ENCODE measurements around the gene USP9X.
"Not testable (repeated sequence)": the region's sequence is repeated elsewhere in the genome, so short reads cannot be mapped to it uniquely, and the experiment has no call there.

The USP9X gene

DNA sequence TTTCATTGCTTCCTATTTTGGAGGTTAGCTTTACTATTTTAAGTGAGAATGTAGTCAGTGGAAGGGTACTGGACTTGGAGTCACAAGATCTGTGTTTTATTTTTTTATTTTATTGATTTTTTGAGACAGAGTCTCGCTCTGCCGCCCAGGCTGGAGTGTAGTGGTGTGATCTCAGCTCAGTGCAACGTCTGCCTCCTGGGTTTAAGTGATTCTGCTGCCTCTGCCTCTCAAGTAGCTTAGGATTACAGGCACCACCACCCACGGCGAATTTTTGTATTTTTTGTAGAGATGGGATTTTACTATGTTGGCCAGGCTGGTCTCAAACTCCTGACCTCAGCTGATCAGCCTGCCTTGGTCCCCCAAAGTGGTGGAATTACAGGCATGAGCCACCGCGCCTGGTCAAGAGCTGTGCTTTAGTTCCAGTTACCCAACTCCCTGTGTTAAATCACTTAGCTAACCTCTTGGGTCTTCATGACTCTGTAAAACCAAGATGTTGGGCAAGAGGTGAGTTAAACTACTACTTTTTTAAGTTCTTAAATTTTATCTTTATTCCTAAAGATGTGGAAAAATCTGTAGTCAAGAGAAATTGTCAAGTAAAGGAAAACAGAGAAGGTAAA lies 11.2 kb downstream of the USP9X start:
- no peaks in the 10 kb centered on the region for H3K9me3 ChIP-seq (ENCODE audit: control insufficient read depth in 2 of 2, low read length in 2 of 2)
- H3K36me3 ChIP-seq (ENCODE audit: control insufficient read depth in 2 of 2, insufficient read depth in 2 of 2, low read length in 2 of 2) = no peaks in the 10 kb centered on the region
- H3K27ac ChIP-seq (ENCODE audit: low read depth in 2 of 2, low read length in 2 of 2) = no peak overlapping the region
- H3K9ac ChIP-seq (ENCODE audit: low read depth in 1 of 2, low read length in 2 of 2) = no peak overlapping the region
- H3K4me1 ChIP-seq (ENCODE audit: control insufficient read depth in 2 of 2, insufficient read depth in 2 of 2, low read length in 2 of 2) = peaks cover 2 to 3% of the 10 kb centered on the region in 2 donors
- H3K4me3 ChIP-seq (ENCODE audit: low read length in 2 of 2) = no peak overlapping the region
- no peaks in the 10 kb centered on the region for H3K27me3 ChIP-seq (ENCODE audit: control insufficient read depth in 2 of 2, insufficient read depth in 2 of 2, low read length in 2 of 2)

DNA sequence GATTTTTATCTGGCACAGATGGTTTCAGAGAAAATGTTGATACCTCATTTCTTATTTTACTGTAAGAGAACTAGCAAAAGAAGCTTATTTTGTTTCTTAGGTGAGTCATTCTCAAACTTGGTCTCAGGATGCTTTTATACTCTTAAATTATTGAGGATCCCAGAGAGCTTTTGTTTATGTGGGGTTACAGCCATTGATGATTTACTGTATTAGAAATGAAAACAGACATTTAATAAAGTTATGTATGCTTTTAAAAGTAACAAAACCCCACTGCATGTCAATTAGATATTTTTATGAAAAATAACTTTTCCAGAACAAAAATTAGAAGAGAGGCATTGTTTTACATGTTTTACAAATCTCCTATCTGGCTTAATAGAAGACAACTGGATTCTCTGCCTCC lies 12.1 kb downstream of the USP9X start:
- H3K36me3 ChIP-seq (ENCODE audit: control insufficient read depth in 2 of 2, insufficient read depth in 2 of 2, low read length in 2 of 2) = no peaks in the 10 kb centered on the region
- H3K27me3 ChIP-seq (ENCODE audit: control insufficient read depth in 2 of 2, insufficient read depth in 2 of 2, low read length in 2 of 2) = no peaks in the 10 kb centered on the region
- no peak overlapping the region for H3K27ac ChIP-seq (ENCODE audit: low read depth in 2 of 2, low read length in 2 of 2)
- H3K9me3 ChIP-seq (ENCODE audit: control insufficient read depth in 2 of 2, low read length in 2 of 2) = no peaks in the 10 kb centered on the region
- no peak overlapping the region for H3K4me3 ChIP-seq (ENCODE audit: low read length in 2 of 2)
- H3K4me1 ChIP-seq (ENCODE audit: control insufficient read depth in 2 of 2, insufficient read depth in 2 of 2, low read length in 2 of 2) = peaks cover 2 to 3% of the 10 kb centered on the region in 2 donors
- H3K9ac ChIP-seq (ENCODE audit: low read depth in 1 of 2, low read length in 2 of 2) = no peak overlapping the region

DNA sequence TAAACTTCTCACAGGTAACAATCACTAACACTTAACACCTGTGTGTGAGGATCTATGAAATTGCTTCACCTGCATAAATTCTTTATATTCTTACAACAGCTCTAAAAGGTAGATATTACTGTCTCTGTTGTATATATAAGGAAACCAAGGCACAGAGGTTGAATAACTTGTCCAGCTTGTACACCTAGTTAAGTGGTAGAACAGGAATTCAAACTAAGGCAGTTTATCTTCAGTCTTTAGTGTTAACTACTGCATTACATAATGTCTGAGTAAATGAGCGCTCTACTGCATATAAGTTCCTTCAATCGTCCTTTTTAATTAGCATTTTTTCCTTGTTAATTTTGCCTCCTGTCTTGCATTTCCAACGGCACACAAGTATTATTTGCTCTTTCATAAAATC lies 15.0 kb downstream of the USP9X start:
- no peaks in the 10 kb centered on the region for H3K9me3 ChIP-seq (ENCODE audit: control insufficient read depth in 2 of 2, low read length in 2 of 2)
- no peaks in the 10 kb centered on the region for H3K27me3 ChIP-seq (ENCODE audit: control insufficient read depth in 2 of 2, insufficient read depth in 2 of 2, low read length in 2 of 2)
- H3K4me1 ChIP-seq (ENCODE audit: control insufficient read depth in 2 of 2, insufficient read depth in 2 of 2, low read length in 2 of 2) = peaks cover under 1 to 3% of the 10 kb centered on the region in 2 donors
- H3K4me3 ChIP-seq (ENCODE audit: low read length in 2 of 2) = no peak overlapping the region
- no peak overlapping the region for H3K9ac ChIP-seq (ENCODE audit: low read depth in 1 of 2, low read length in 2 of 2)
- H3K27ac ChIP-seq (ENCODE audit: low read depth in 2 of 2, low read length in 2 of 2) = no peak overlapping the region
- no peaks in the 10 kb centered on the region for H3K36me3 ChIP-seq (ENCODE audit: control insufficient read depth in 2 of 2, insufficient read depth in 2 of 2, low read length in 2 of 2)

DNA sequence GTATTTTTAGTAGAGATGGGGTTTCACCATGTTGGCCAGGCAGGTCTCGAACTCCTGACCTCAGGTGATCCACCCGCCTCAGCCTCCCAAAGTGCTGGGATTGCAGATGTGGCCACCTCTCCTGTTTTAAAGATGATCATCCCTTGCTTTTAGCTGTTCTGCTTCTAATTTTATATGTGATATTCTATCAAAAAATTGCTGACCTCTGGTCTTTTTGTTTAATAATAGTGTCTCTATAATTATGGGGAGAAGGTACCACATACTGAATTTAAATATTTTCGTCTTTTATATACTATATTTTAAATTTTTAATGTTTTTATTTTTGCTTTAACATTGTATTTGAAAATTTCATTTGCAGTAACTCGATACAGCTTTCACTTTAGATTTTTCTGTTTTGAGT lies 15.6 kb downstream of the USP9X start:
- no peaks in the 10 kb centered on the region for H3K36me3 ChIP-seq (ENCODE audit: control insufficient read depth in 2 of 2, insufficient read depth in 2 of 2, low read length in 2 of 2)
- no peak overlapping the region for H3K27ac ChIP-seq (ENCODE audit: low read depth in 2 of 2, low read length in 2 of 2)
- H3K9me3 ChIP-seq (ENCODE audit: control insufficient read depth in 2 of 2, low read length in 2 of 2) = no peaks in the 10 kb centered on the region
- H3K9ac ChIP-seq (ENCODE audit: low read depth in 1 of 2, low read length in 2 of 2) = no peak overlapping the region
- H3K4me3 ChIP-seq (ENCODE audit: low read length in 2 of 2) = no peak overlapping the region
- H3K4me1 ChIP-seq (ENCODE audit: control insufficient read depth in 2 of 2, insufficient read depth in 2 of 2, low read length in 2 of 2) = peaks cover 0 to 3% of the 10 kb centered on the region in 2 donors
- H3K27me3 ChIP-seq (ENCODE audit: control insufficient read depth in 2 of 2, insufficient read depth in 2 of 2, low read length in 2 of 2) = no peaks in the 10 kb centered on the region

DNA sequence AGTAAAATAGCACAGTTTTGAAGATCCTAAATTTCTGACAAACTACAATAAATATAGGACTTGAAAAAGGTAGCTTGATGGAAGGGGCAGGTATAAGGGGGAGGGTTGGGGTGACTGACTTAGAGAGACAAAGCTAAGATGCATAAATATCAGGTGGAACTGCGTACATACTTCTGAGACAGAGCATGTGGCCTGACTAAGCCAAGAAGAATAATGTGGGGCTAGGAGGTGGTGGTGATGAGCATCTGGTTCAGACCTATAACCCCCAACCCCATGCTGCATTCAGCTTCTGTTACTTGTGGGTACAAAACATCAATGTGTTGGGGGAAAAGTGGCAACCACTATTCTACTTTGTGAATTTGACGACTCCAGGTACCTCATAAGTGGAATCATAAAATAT lies 19.8 kb downstream of the USP9X start:
- H3K4me3 ChIP-seq (ENCODE audit: low read length in 2 of 2) = no peak overlapping the region
- H3K9ac ChIP-seq (ENCODE audit: low read depth in 1 of 2, low read length in 2 of 2) = no peak overlapping the region
- no peaks in the 10 kb centered on the region for H3K27me3 ChIP-seq (ENCODE audit: control insufficient read depth in 2 of 2, insufficient read depth in 2 of 2, low read length in 2 of 2)
- no peaks in the 10 kb centered on the region for H3K36me3 ChIP-seq (ENCODE audit: control insufficient read depth in 2 of 2, insufficient read depth in 2 of 2, low read length in 2 of 2)
- peaks cover 0 to 2% of the 10 kb centered on the region in 2 donors for H3K4me1 ChIP-seq (ENCODE audit: control insufficient read depth in 2 of 2, insufficient read depth in 2 of 2, low read length in 2 of 2)
- no peaks in the 10 kb centered on the region for H3K9me3 ChIP-seq (ENCODE audit: control insufficient read depth in 2 of 2, low read length in 2 of 2)
- no peak overlapping the region for H3K27ac ChIP-seq (ENCODE audit: low read depth in 2 of 2, low read length in 2 of 2)

DNA sequence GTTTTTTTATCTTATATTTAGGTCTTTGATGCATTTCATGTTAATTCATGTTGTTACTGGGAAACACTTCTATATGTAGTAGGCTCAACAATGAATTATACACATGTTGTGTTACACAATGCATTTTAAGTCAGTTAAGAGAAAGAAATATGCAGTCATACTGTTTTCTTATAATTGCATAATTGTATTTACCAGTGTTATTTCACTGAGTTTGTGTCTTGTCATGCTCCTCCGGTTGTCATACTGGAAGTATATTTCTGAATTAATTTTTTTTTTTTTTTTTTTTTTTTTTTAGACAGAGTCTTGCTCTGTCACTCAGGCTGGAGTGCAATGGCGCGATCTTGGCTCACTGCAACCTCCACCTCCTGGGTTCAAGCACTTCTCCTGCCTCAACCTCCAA lies 21.0 kb downstream of the USP9X start:
- H3K4me1 ChIP-seq (ENCODE audit: control insufficient read depth in 2 of 2, insufficient read depth in 2 of 2, low read length in 2 of 2); H3K4me3 ChIP-seq (ENCODE audit: low read length in 2 of 2); H3K9me3 ChIP-seq (ENCODE audit: control insufficient read depth in 2 of 2, low read length in 2 of 2); H3K9ac ChIP-seq (ENCODE audit: low read depth in 1 of 2, low read length in 2 of 2); H3K27me3 ChIP-seq (ENCODE audit: control insufficient read depth in 2 of 2, insufficient read depth in 2 of 2, low read length in 2 of 2); H3K36me3 ChIP-seq (ENCODE audit: control insufficient read depth in 2 of 2, insufficient read depth in 2 of 2, low read length in 2 of 2); H3K27ac ChIP-seq (ENCODE audit: low read depth in 2 of 2, low read length in 2 of 2): not testable (repeated sequence)

DNA sequence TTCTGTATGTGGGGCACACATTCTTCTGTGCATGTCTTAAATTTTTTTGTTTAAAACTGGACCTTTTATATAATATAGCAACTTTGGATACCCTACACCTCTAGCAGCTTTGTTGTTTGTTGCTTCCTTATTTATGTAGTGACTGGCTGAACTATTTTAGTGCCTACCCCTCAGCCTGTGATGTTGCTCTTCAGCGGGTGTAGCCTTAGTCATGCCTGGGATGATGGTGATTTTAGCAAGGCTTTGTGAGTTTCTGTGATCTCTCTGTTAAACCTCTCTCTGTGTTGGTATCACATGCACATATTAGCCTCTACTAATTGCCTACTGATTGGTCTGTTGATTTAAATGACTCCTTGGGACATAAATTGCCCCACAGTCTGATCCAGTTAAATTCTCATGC lies 22.8 kb downstream of the USP9X start:
- H3K4me3 ChIP-seq (ENCODE audit: low read length in 2 of 2) = no peak overlapping the region
- peaks cover 0 to 2% of the 10 kb centered on the region in 2 donors for H3K4me1 ChIP-seq (ENCODE audit: control insufficient read depth in 2 of 2, insufficient read depth in 2 of 2, low read length in 2 of 2)
- no peaks in the 10 kb centered on the region for H3K9me3 ChIP-seq (ENCODE audit: control insufficient read depth in 2 of 2, low read length in 2 of 2)
- H3K9ac ChIP-seq (ENCODE audit: low read depth in 1 of 2, low read length in 2 of 2) = no peak overlapping the region
- no peaks in the 10 kb centered on the region for H3K27me3 ChIP-seq (ENCODE audit: control insufficient read depth in 2 of 2, insufficient read depth in 2 of 2, low read length in 2 of 2)
- no peak overlapping the region for H3K27ac ChIP-seq (ENCODE audit: low read depth in 2 of 2, low read length in 2 of 2)
- H3K36me3 ChIP-seq (ENCODE audit: control insufficient read depth in 2 of 2, insufficient read depth in 2 of 2, low read length in 2 of 2) = no peaks in the 10 kb centered on the region

DNA sequence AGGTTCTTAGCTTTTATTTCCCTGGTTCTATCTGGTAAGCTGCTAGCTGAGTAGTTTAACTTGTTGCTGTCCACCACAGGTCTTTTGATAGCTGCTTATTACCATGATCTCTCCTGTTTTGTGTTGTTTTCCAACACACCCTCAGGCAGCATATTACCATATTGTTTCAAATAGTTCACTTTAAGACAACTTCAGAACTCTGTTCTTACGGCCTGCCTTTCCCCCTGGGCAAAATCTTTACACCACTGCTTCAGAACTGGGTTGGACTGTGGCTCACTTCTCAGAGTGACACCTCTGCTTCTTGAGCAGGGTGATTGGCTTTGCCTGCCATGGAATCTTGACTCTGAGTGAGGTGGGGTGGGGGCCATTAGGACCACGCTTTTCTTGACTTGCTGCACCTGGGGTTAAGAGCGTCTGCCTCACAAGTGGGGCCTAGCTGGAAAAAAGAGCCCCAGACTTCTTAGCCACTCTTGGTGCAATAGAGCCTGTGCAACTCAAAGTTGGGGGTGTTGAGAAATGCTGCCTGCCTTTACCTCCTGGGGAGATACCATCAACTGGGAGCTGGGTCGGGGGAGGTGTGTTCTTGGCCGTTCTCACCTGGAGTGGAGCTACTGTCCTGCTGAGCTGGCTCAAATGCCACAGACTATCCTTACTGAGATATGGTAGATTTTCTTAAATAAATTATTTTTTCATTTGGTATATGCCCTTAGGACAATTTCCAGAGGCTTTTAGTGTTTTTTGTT lies 23.4 kb downstream of the USP9X start:
- Histone ChIP-seq H3K9ac (ENCODE audit: low read depth in 1 of 2, low read length in 2 of 2) (no peak overlapping the region), H3K27ac (ENCODE audit: low read depth in 2 of 2, low read length in 2 of 2) (no peak overlapping the region), H3K36me3 (ENCODE audit: control insufficient read depth in 2 of 2, insufficient read depth in 2 of 2, low read length in 2 of 2) (no peaks in the 10 kb centered on the region), H3K9me3 (ENCODE audit: control insufficient read depth in 2 of 2, low read length in 2 of 2) (no peaks in the 10 kb centered on the region), H3K4me3 (ENCODE audit: low read length in 2 of 2) (no peak overlapping the region), H3K4me1 (ENCODE audit: control insufficient read depth in 2 of 2, insufficient read depth in 2 of 2, low read length in 2 of 2) (peaks cover 0 to 2% of the 10 kb centered on the region in 2 donors), H3K27me3 (ENCODE audit: control insufficient read depth in 2 of 2, insufficient read depth in 2 of 2, low read length in 2 of 2) (no peaks in the 10 kb centered on the region)

DNA sequence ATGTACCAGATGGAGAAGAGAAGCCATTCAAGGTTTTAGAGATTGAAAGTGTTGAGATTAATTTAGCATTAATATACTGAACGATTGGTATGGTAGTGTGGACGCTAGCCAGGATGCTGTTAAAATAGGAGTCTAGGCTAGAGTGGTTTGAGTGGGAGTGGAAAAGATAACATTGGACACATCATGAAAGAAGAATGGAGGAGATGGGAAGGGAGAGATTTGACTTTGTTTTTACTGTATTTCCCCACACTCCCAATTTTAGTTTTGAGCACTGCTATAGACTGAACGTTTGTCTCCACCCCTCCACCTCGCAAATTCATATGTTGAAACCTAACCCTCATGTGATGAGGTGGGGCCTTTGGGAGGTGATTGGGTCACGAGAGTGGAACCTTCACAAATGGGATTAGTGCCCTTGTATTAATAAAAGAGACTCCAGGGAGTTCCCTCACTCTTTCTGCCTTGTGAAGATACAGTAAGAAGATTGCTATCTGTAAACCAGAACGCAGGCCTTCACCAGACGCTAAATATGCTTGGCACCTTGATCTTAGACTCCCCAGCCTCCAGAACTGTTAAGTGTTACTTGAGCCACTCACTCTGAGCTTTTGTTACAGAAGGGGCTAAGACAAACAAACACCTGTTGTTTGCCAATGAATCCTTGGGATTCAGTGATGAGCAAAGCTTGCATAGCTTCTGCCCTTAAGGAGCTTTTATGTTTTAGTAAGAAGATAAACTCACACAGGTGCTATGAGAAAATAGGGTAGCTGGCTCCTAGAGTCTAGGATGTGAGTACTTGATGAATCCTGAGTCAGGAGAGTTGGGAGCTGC lies 25.8 kb downstream of the USP9X start:
- no peak overlapping the region for H3K4me3 ChIP-seq (ENCODE audit: low read length in 2 of 2)
- no peaks in the 10 kb centered on the region for H3K9me3 ChIP-seq (ENCODE audit: control insufficient read depth in 2 of 2, low read length in 2 of 2)
- no peak overlapping the region for H3K9ac ChIP-seq (ENCODE audit: low read depth in 1 of 2, low read length in 2 of 2)
- peaks cover 0 to 2% of the 10 kb centered on the region in 2 donors for H3K4me1 ChIP-seq (ENCODE audit: control insufficient read depth in 2 of 2, insufficient read depth in 2 of 2, low read length in 2 of 2)
- no peaks in the 10 kb centered on the region for H3K27me3 ChIP-seq (ENCODE audit: control insufficient read depth in 2 of 2, insufficient read depth in 2 of 2, low read length in 2 of 2)
- H3K36me3 ChIP-seq (ENCODE audit: control insufficient read depth in 2 of 2, insufficient read depth in 2 of 2, low read length in 2 of 2) = no peaks in the 10 kb centered on the region
- no peak overlapping the region for H3K27ac ChIP-seq (ENCODE audit: low read depth in 2 of 2, low read length in 2 of 2)

DNA sequence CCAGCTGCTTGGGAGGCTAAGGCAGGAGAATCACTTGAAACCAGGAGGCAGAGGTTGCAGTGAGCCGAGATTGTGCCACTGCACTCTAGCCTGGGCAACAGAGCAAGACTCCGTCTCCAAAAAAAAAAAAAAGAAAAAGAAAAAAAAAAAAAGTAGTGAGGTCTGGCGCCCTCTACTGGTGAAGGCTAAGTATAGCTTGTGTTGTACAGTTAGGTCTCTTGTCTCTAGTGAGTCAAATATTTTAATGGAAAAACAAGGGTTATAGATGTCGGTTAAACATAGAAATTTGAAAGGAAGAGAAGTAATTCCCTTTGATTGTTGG lies 29.8 kb downstream of the USP9X start:
- H3K4me3 ChIP-seq (ENCODE audit: low read length in 2 of 2); H3K9me3 ChIP-seq (ENCODE audit: control insufficient read depth in 2 of 2, low read length in 2 of 2); H3K27ac ChIP-seq (ENCODE audit: low read depth in 2 of 2, low read length in 2 of 2); H3K4me1 ChIP-seq (ENCODE audit: control insufficient read depth in 2 of 2, insufficient read depth in 2 of 2, low read length in 2 of 2); H3K36me3 ChIP-seq (ENCODE audit: control insufficient read depth in 2 of 2, insufficient read depth in 2 of 2, low read length in 2 of 2); H3K9ac ChIP-seq (ENCODE audit: low read depth in 1 of 2, low read length in 2 of 2); H3K27me3 ChIP-seq (ENCODE audit: control insufficient read depth in 2 of 2, insufficient read depth in 2 of 2, low read length in 2 of 2): not testable (repeated sequence)
